HG03571 (cell line): ENCODE results near the gene CALN1.
"Not testable (repeated sequence)": the region's sequence is repeated elsewhere in the genome, so short reads cannot be mapped to it uniquely, and the experiment has no call there.

Experiments
- ATAC-seq: cut with Tn5 transposase; IDR thresholded peaks from one replicate; pipeline ENCODE4 v1.9.1; 2021; ENCODE audit not compliant: unreplicated experiment

Gene CALN1

GRCh38 chr7:71996141-71996540, 416.0 kb downstream of the CALN1 start:
- ATAC-seq = no peak

- no peak for ATAC-seq
These were observed 417.0 kb downstream of the CALN1 start for GRCh38 chr7:71995111-71995510.

- ATAC-seq = no peak
These were observed 420.6 kb downstream of the CALN1 start for GRCh38 chr7:71991586-71991985.

- no peak for ATAC-seq
These were observed 422.0 kb downstream of the CALN1 start for GRCh38 chr7:71990138-71990462.

- ATAC-seq = no peak
These were observed 423.9 kb downstream of the CALN1 start for GRCh38 chr7:71988201-71988600.

- ATAC-seq = no peak
These were observed 424.9 kb downstream of the CALN1 start for GRCh38 chr7:71987200-71987767.

- ATAC-seq = no peak
These were observed 427.8 kb downstream of the CALN1 start for GRCh38 chr7:71984348-71984747.

GRCh38 chr7:71982851-71983250, 429.3 kb downstream of the CALN1 start:
- no peak for ATAC-seq

- no peak for ATAC-seq
These were observed 435.5 kb downstream of the CALN1 start for GRCh38 chr7:71976645-71977044.

GRCh38 chr7:71974611-71975010, 437.5 kb downstream of the CALN1 start:
- no peak for ATAC-seq

GRCh38 chr7:71972534-71972933, 439.6 kb downstream of the CALN1 start:
- no peak for ATAC-seq

- no peak for ATAC-seq
These were observed 441.4 kb downstream of the CALN1 start for GRCh38 chr7:71970725-71971124.

GRCh38 chr7:71962636-71963035, 449.5 kb downstream of the CALN1 start:
- no peak for ATAC-seq

GRCh38 chr7:71961283-71961682, 450.9 kb downstream of the CALN1 start:
- ATAC-seq = no peak

GRCh38 chr7:71942115-71942514, 470.0 kb downstream of the CALN1 start:
- no peak for ATAC-seq

- ATAC-seq = no peak
These were observed 474.2 kb downstream of the CALN1 start for GRCh38 chr7:71937840-71938371.

- no peak for ATAC-seq
These were observed 476.5 kb downstream of the CALN1 start for GRCh38 chr7:71935674-71936073.

GRCh38 chr7:71933426-71933825, 478.7 kb downstream of the CALN1 start:
- no peak for ATAC-seq

- no peak for ATAC-seq
These were observed 486.5 kb downstream of the CALN1 start for GRCh38 chr7:71925663-71926062.

GRCh38 chr7:71914204-71914603, 497.9 kb downstream of the CALN1 start:
- not testable (repeated sequence) for ATAC-seq

- ATAC-seq = no peak
These were observed 499.7 kb downstream of the CALN1 start for GRCh38 chr7:71912476-71912875.

- ATAC-seq = no peak
These were observed 501.1 kb downstream of the CALN1 start for GRCh38 chr7:71911051-71911450.

GRCh38 chr7:71905821-71906220, 506.3 kb downstream of the CALN1 start:
- ATAC-seq = no peak
